ENCODE measurements around the gene DHRS2. TPM values are rescaled to one million over a fixed set of nuclear protein-coding genes. Genes with fewer than 3 reads are reported as not detected.

DHRS2 gene
- total and polyA plus RNA-seq, 2 of the 13 experiments (the other 11 are each of a cell fraction or from before 2014, with no cell fraction given) = 1,621 to 3,021 TPM

GRCh38 chr14:23629204-23629603 lies 7.0 kb upstream of the DHRS2 start (continued):
- TF ChIP-seq ZNF775 (CRISPR knock-in tag; IDR thresholded peaks at IDR 0.05; ENCODE audit: borderline replicate concordance) (no peak), ZBTB10 (CRISPR knock-in tag; IDR thresholded peaks at IDR 0.05; ENCODE audit: borderline replicate concordance) (no peak), TCF7 (IDR thresholded peaks at IDR 0.05; ENCODE audit: low read depth) (peak; percentile 89), CEBPB (IDR thresholded peaks at IDR 0.05; ENCODE audit: borderline replicate concordance, low read depth, low read length) (peak; percentile 94), ZNF777 (CRISPR knock-in tag; IDR thresholded peaks at IDR 0.05) (no peak), HMG20B (CRISPR knock-in tag; conservative IDR thresholded peaks at IDR 0.05) (0 out of 2 replicates have a peak, but pooled peaks have one; percentile 26), PITX1 (CRISPR knock-in tag; IDR thresholded peaks at IDR 0.05) (peak; percentile 40; the same call in 1 of the 2 replicates), CEBPZ (IDR thresholded peaks at IDR 0.05; ENCODE audit: low read length) (no peak), ETS1 (CRISPR knock-in tag; IDR thresholded peaks at IDR 0.05) (no peak), ZNF256 (CRISPR knock-in tag; conservative IDR thresholded peaks at IDR 0.05) (no peak), ZNF235 (CRISPR knock-in tag; IDR thresholded peaks at IDR 0.05; ENCODE audit: borderline replicate concordance) (no peak), CEBPG (CRISPR knock-in tag; IDR thresholded peaks at IDR 0.05) (peak; percentile 90), ZNF720 (CRISPR knock-in tag; IDR thresholded peaks at IDR 0.05) (no peak), RARA (CRISPR knock-in tag; IDR thresholded peaks at IDR 0.05) (0 out of 2 replicates have a peak, but pooled peaks have one; percentile 37), ZNF331 (CRISPR knock-in tag; IDR thresholded peaks at IDR 0.05) (peak; percentile 89), PPARG (CRISPR knock-in tag; conservative IDR thresholded peaks at IDR 0.05) (0 out of 2 replicates have a peak, but pooled peaks have one; percentile 50), TMF1 (CRISPR knock-in tag; IDR thresholded peaks at IDR 0.05; ENCODE audit: low read depth) (no peak), ZNF883 (CRISPR knock-in tag; IDR thresholded peaks at IDR 0.05; ENCODE audit: not compliant biosample characterization) (no peak), ZNF850 (CRISPR knock-in tag; conservative IDR thresholded peaks at IDR 0.05) (no peak), ZNF713 (CRISPR knock-in tag; IDR thresholded peaks at IDR 0.05) (no peak), BCL6 (CRISPR knock-in tag; IDR thresholded peaks at IDR 0.05) (peak; percentile 27; the same call in 1 of the 2 replicates), TCF7L2 (IDR thresholded peaks at IDR 0.05; ENCODE audit: low read depth, low read length) (0 out of 2 replicates have a peak, but pooled peaks have one; percentile 29), ARNT2 (CRISPR knock-in tag; IDR thresholded peaks at IDR 0.05; ENCODE audit: low read depth) (no peak), ZNF549 (CRISPR knock-in tag; IDR thresholded peaks at IDR 0.05) (no peak), RBFOX2 (IDR thresholded peaks at IDR 0.05; ENCODE audit: low read depth, low read length) (no peak)

All from HepG2 (cell line).